ENCODE results near the gene ADNP.
"Not testable (repeated sequence)": the region's sequence is repeated elsewhere in the genome, so short reads cannot be mapped to it uniquely, and the experiment has no call there.

The ADNP gene

DNA sequence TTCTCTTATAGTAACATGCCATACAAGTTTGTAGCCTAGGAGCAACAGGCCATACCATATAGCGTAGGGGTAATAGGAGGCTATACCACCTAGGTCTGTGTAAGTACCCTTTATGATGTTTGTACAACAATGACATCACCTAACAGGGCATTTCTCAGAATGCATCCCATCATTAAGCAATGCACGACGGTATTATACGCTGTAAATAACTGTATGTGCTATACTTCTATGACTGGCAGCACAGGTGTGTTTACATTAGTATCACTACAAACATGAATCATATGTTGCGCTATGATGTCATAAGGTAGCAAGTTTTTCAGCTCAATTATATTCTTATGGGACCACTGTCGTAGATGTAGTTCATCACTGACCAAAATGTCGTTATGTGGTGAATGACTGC is 31.0 kb downstream of the ADNP start:
- no peak for DNase-seq (ENCODE audit: low spot score)

GRCh38 chr20:50898475-50898874 is 32.8 kb downstream of the ADNP start:
- DNase-seq (ENCODE audit: low spot score), result no peak

DNA sequence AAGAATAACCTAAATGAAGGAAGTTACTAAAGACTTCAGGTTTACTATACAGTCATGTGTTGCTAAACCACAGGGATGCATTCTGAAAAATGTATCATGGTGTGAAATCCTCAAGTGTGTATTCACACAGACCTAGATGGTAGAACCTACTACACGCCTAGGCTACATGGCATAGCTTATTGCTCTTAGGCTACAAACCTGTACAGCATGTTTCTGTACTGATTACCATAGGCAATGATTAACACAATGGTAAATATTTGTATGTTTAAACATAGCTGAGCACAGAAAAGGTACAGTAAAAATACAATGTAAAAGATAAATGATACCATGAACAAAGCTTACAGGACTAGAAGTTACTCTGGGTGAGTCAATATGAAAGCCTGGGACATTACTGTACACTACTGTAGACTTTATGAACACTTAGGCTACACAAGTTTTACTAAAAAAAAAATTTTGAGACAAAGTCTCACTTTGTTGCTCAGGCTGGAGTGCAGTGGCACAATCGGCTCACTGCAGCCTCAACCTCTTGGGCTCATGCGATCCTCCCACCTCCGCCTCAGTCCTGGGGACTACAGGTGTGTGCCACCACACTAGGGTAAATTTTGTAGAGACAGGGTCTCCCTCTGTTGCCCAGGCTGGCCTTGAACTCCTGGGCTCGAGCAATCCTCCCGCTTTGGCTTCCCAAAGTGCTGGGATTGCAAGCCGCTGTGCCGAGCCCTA is 36.0 kb downstream of the ADNP start:
- DNase-seq (ENCODE audit: low spot score), result no peak

DNA sequence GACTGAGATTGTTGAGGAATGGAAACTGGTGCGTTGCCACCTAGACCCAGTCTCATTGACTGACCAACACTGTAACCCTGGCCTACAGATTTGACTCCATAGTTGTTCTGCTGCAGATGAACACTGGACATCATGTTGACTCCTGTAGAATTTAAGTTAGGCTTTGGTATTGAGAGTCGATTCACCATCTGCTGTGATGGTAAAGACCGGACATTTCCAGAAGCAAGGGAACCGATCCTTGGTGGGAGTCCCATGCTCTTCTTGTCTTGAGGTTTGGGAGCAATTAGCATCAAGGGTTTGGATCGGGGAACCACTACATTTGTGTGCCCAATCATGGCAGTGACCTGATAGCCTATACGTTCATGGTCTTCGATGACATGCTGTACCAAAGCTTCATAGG is 37.6 kb downstream of the ADNP start:
- no peak for DNase-seq (ENCODE audit: low spot score)

DNA sequence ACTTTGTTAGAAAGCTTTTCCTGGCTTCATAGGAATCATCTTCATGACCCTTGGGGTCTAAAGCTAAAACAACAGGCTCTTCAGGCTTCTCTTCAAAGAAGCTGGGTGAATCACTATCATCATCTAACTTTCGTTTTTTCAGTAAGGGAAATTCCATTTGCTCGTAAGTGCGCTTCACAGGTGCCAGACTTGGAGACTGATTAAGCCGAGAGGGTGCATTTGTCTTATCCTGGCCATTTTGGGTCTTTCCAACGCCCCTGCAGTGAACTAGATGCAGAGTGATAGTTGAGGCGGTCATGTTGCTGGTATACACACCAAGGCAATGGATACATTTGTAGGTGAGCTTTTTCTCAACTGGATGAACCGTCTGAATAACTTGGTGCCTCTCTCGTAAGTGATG is 38.8 kb downstream of the ADNP start:
- no peak for DNase-seq (ENCODE audit: low spot score)

GRCh38 chr20:50891138-50891537 is 40.1 kb downstream of the ADNP start:
- no peak for DNase-seq (ENCODE audit: low spot score)

GRCh38 chr20:50887576-50887975 is 43.7 kb downstream of the ADNP start:
- DNase-seq (ENCODE audit: low spot score), result no peak

DNA sequence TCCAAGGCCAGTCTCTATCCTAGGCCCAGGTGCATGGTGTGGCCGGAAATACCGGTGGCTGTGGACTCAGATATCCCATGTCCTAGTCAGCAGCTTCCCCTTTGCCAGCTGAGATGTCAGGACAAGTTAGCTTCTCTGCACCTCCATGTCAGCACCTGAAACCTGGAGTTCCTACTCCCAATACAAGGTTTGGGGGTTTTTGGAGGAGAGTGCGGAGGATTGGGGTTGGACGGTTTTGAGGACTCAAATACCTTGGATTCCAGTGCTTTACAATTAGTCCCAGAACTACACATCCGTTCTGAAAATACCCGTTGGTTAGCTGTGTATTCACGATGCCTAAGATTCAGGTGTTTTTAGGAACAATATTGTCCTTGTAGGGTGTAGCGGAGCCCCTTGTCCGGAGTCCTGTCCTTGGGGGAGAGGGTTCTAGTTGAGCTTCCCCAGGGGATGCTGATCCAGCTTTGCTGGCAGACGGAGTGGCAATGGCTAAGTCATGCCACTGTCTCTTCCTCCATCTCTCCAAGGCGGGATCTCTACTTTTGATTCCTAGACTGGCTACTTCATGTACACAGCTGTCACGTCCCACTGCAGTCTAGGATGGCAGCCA is 45.0 kb downstream of the ADNP start:
- DNase-seq (ENCODE audit: low spot score), result no peak

- DNase-seq (ENCODE audit: low spot score), result no peak
Observed at GRCh38 chr20:50885781-50886180, 45.5 kb downstream of the ADNP start.

- no peak for DNase-seq (ENCODE audit: low spot score)
Observed at GRCh38 chr20:50885068-50885467, 46.2 kb downstream of the ADNP start.

GRCh38 chr20:50883856-50884255 is 47.4 kb downstream of the ADNP start:
- DNase-seq (ENCODE audit: low spot score), result no peak

DNA sequence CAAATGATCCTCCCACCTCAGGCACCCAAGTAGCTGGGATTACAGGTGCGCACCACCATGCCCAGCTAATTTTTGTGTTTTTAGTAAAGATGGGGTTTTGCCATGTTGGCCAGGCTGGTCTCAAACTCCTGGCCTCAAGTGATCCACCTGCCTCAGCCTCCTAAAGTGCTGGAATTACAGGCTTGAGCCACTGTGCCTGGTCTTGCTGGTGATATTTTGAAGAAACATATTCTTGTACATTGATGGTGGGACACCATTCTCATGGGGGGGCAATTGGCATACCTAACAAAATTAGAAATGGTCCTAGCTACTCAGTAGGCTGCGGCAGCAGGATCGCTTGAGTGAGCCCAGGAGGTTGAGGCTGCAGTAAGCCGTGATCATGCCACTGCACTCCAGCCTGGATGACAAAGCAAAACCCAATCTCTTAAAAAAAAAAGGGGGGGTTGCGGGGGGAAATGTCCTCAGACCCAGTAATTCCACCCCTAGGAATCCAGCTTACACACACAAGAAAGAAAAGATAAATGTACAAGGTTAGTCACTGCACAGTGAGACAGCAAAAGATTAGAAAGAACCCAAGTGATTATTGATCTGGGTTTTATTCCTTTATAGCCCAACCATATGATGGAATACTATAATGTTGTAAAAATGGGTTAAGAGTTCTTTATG is 49.3 kb downstream of the ADNP start:
- not testable (repeated sequence) for DNase-seq (ENCODE audit: low spot score)

- DNase-seq (ENCODE audit: low spot score), result no peak
Observed at GRCh38 chr20:50879649-50880550, 51.3 kb downstream of the ADNP start.

DNA sequence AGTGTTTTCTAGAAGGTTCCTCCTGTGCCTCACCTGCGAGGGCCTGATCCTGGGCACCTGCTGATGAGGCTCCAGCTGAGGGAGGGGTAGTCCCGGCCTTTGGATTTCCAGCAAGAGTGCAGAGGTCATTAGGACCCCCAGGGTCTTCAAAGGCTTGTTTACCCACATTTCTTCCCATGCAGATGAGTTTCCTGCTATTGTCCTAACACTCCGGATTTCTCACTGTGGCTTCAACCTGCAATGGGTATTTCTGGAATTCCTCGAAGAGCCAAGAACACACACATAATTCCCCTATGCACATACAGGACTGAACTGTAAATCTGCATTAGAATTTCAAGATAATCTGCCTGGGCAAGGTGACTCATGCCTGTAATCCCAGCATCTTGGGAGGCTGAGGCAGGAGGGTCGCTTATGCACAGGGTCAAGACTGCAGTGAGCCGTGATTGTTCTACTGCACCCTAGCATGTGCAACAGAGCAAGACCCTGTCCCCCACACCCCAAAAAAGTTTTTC is 53.9 kb downstream of the ADNP start:
- DNase-seq (ENCODE audit: low spot score), result no peak

- no peak for DNase-seq (ENCODE audit: low spot score)
Observed at GRCh38 chr20:50876816-50877215, 54.4 kb downstream of the ADNP start.

GRCh38 chr20:50876063-50876685 is 55.1 kb downstream of the ADNP start:
- DNase-seq (ENCODE audit: low spot score), result no peak

DNA sequence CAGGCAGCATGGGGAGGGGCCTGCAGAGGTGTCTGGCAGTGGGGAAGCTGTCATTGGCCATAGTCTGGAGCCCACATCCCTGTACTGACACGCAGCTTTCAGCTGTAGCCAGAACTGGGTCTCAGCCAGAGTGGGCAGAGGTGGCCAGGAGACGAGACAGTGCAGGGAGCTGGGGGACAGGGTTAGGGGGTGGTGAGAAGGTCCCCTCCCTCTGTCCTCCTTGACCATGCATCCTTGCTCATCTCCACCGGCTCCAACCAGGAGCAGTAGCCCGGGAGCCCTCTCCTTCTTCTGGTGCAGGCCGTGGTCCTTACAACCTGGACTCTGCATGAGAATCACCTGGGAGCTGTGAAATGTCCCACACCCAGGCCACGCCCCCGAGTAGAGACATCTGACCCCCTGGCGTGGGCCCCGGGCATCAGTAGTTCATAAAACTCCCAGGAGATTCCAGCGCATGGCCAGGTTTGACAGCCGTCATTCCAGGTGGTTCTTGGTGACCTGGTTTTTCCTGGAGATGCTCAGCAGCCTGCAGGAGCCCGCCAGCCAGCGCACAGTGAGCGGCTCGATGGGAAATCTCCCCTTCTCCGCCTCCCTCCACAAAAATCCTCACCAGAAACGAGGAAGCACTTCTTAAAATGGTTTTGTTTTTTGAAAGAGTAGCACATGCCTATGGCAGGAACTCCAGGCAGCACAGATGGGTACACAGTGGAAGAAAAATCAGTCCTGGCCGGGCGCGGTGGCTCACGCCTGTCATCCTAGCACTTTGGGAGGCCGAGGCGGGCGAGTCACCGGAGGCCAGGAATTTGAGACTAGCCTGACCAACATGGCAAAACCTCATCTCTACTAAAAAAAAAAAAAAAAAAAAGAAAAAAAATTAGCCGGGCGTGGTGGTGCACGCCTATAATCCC is 56.2 kb downstream of the ADNP start:
- DNase-seq (ENCODE audit: low spot score), result no peak

- DNase-seq (ENCODE audit: low spot score), result no peak
Observed at GRCh38 chr20:50874111-50874757, 57.0 kb downstream of the ADNP start.

DNA sequence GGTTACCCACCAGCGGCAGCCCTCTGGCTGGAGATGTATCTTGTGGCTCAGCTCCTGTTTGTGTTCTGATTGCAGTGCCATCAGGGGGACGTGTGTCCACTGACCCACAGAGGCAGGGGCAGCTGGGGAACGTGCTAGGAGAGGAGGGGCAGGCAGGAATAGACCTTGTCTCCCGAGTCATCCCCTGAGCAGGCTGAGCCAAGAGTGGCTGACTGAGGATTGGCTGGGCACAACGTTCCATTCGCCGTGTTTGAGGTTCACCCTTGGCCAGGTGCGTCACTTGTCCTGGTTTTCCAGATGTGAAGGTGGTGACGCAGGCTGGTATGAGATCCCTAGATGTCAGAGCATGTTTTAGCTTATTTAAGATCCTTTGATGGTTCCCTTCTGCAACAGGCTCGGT is 57.7 kb downstream of the ADNP start:
- DNase-seq (ENCODE audit: low spot score), result no peak

Data from hematopoietic multipotent progenitor cell treated with erythropoietin and hydrocortisone succinate and interleukin-3 and kit ligand, for 15 days (in vitro differentiated cells).